Immature natural killer cell (primary cell): ENCODE results near the gene PPP1R15B. TPM values are rescaled to one million over a fixed set of nuclear protein-coding genes. Genes with fewer than 3 reads are reported as not detected.
A peak's percentile ranks its signal among the peaks of the same experiment; 100 is the strongest.

Source experiments
- DNase-seq, 3 donors: peaks; one replicate each; pipeline ENCODE4 v3.0.0; 2022; ENCODE audit warnings: mixed read lengths in 1 of 3
- H3K27ac Mint-ChIP-seq, 6 donors: one replicate each; pipeline ENCODE4 v1.8.0; 2020; ENCODE audit warnings: mixed read lengths in 6 of 6, mild to moderate bottlenecking in 5 of 6, inconsistent platforms in 4 of 6, moderate library complexity in 3 of 6
- H3K27me3 Mint-ChIP-seq, 3 donors: one replicate each; pipeline ENCODE4 v1.8.0; 2020 to 2021; ENCODE audit warnings: low read depth in 3 of 3, mild to moderate bottlenecking in 3 of 3, mixed read lengths in 3 of 3, moderate library complexity in 3 of 3, inconsistent platforms in 1 of 3
- H3K36me3 Mint-ChIP-seq, 3 donors: one replicate each; pipeline ENCODE4 v1.8.0; 2020; ENCODE audit warnings: mixed read lengths in 3 of 3, inconsistent platforms in 2 of 3, mild to moderate bottlenecking in 2 of 3
- H3K4me1 Mint-ChIP-seq, 2 donors: one replicate each; pipeline ENCODE4 v1.8.0; 2020; ENCODE audit warnings: inconsistent platforms in 2 of 2, mild to moderate bottlenecking in 2 of 2, mixed read lengths in 2 of 2, moderate library complexity in 1 of 2
- H3K4me3 Mint-ChIP-seq, 5 donors: one replicate each; pipeline ENCODE4 v1.8.0; 2020; ENCODE audit warnings: mild to moderate bottlenecking in 5 of 5, mixed read lengths in 5 of 5, inconsistent platforms in 3 of 5, moderate library complexity in 3 of 5
- H3K9me3 Mint-ChIP-seq, 6 donors: one replicate each; pipeline ENCODE4 v1.8.0; 2020; ENCODE audit warnings: mild to moderate bottlenecking in 6 of 6, mixed read lengths in 6 of 6, inconsistent platforms in 4 of 6, moderate library complexity in 3 of 6
- polyA plus RNA-seq, 3 donors: library from polyadenylated mRNA; unstranded; fragments of 300-500 nt; fragmentation: Illumina TruSeq; gene quantifications; one replicate each; pipeline ENCODE4 v1.2.3, GENCODE V29; 2021

The PPP1R15B gene
- polyA plus RNA-seq, 3 donors from 2014 or later = 13.5 to 23.0 (median 17.3) TPM

DNA sequence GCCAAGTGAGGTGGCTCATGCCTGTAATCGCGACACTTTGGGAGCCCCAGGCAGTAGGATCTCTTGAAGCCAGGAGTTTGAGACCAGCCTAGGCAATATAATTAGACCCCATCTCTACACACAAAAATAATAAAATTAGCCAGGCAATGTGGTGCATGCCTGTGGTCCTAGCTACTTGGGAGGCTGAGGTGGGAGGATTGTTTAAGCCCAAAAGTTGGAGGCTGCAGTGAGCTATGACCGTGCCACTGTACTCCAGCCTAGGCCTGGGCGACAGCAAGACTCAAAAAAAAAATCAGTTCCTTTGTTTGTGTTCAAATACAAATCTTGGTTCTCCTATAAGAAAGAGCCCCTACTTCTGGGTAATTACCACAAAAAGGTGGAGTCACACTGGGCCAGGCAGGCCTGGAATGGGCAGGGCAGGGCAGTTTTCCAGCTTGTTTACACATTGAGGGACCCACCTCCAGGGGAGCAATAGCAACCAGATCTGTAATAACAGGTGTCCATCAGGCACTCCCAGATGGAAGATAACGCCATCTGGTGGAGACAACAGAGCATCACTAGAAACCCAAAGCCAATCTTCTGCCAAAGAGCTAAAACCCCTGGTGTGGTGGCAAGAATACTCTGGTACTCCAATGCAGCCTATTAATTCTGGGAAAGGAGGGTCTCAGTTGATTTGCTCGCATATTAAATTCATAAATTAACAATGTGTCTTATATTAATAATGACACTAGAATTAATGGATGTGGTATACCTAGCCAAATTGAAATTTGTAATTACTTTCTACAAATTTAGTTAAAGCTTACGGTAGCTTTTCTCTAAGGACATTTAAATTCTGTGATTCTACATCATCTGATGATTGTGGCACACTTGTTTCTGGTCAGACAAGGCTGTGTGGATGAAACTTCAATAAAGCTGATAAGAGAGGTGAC lies 13.2 kb downstream of the PPP1R15B start:
- peak; percentile 53 to 59 (median 55) for DNase-seq
- Mint-ChIP-seq H3K9me3 (no peaks in the 10 kb centered on the region), H3K4me3 (no peak overlapping the region), H3K27me3 (peaks cover 0 to 3% (median 0%) of the 10 kb centered on the region in 3 donors), H3K4me1 (peaks cover 3 to 15% of the 10 kb centered on the region in 2 donors), H3K36me3 (peaks cover 11 to 26% (median 20%) of the 10 kb centered on the region in 3 donors), H3K27ac (peak overlapping the region; percentile 57 to 88 (median 80))

DNA sequence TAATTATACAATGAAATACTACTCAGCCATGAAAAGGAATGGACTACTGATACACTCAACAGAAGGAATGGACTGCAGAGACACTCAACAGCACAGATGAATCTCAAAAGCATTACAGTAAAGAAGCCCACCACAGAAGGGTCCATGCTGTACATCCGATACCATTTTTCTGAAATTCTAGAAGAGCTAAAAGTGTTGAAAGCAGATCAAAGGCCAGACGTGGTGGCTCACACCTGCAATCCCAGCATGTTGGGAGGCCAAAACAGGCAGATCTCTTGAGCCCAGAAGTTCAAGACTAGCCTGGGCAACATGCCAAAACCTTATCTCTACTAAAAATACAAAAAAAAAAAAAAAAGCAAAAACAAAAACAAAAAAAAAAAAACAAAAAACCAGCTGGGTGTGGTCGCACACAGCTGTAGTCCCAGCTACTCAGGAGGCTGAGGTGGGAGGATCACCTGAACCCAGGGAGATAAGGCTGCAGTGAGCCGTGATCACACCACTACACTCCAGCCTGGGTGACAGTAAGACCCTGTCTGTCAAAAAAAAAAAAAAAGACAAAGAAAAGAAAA lies 15.5 kb downstream of the PPP1R15B start:
- Mint-ChIP-seq H3K9me3 (no peaks in the 10 kb centered on the region), H3K4me1 (peaks cover 3 to 5% of the 10 kb centered on the region in 2 donors), H3K27me3 (peaks cover 0 to 3% (median 0%) of the 10 kb centered on the region in 3 donors), H3K4me3 (no peak overlapping the region), H3K27ac (peak overlapping the region in 3 of 6 donors; percentile 20 to 77 (median 20)), H3K36me3 (peaks cover 10 to 17% (median 17%) of the 10 kb centered on the region in 3 donors)
- DNase-seq = no peak

DNA sequence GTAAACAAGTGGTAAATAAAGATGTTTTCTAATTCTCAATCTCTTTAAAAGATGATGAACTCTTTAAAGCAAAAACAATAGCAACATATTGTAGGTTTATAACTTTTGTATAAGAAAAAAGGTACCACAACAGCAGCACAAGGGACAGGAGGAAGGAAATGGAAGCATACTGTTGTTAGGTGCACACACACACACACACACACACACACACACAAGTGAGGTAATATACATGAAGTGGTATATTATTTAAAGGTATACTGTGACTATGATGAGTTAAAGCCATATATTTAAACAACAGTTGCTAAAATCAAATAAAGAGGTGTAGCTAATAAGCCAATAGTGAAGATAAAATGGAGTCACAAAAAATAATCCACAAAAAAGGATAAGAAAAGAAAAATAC lies 20.0 kb downstream of the PPP1R15B start:
- H3K27ac Mint-ChIP-seq = no peak overlapping the region
- H3K36me3 Mint-ChIP-seq = no peaks in the 10 kb centered on the region
- no peaks in the 10 kb centered on the region for H3K4me1 Mint-ChIP-seq
- H3K4me3 Mint-ChIP-seq = no peak overlapping the region
- peaks cover 0 to 4% (median 2%) of the 10 kb centered on the region in 3 donors for H3K27me3 Mint-ChIP-seq
- H3K9me3 Mint-ChIP-seq = no peaks in the 10 kb centered on the region
- no peak for DNase-seq

DNA sequence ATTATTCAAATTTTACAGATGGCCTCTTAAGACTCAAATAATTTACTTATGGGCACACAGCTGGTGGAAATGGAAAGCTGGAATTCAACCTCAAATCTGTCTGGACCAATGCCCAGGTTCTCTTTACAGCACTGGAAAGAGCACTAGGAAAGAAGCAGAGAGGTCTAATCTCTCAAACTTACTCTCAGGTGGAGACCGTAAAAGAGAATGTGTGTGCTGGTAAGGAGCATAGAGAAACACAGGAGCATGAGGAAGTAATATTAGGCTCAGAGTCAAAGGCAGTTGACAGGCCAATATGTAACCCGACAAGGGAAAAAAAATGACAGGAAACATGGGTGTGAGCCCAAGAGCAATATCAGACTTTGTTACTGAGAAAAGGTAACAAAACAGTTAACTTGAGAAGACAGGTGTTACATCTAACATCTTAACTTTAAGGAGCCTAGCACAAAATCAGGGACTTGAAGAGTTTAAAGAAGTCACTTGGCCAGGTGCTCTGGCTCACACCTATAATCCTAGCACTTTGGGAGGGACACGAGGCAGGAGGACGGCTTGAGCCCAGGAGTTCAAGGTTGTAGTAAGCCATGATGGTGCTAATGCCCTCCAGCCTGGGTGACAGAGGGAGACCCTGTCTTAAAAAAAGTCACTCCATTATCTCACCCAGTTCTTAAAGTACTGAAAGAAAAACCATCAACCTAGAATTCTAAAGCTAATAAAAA lies 20.7 kb downstream of the PPP1R15B start:
- Mint-ChIP-seq H3K36me3 (no peaks in the 10 kb centered on the region), H3K27me3 (peaks cover 0 to 4% (median 2%) of the 10 kb centered on the region in 3 donors), H3K4me1 (no peaks in the 10 kb centered on the region), H3K27ac (peak overlapping the region in 1 of 6 donors; percentile 23), H3K9me3 (no peaks in the 10 kb centered on the region), H3K4me3 (no peak overlapping the region)
- DNase-seq = no peak

DNA sequence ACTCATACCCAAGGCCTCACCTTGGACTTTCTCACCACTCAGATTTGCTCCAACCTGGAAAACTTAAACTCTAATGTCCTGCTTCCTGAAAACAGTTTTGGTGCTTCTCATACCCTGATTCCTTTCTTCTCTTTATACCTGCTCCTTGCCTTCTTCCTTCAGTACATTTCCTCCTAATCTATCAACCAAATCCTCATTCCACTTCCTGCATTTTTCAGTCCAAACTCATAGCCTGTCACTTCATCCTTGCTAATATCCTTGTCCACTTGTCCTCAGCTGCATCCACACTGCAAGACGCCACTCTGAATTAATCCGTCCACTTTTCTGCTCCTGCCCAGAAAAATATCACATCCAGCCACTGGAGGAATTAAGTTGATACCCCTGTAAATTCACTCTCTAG lies 25.9 kb downstream of the PPP1R15B start:
- Mint-ChIP-seq H3K36me3 (no peaks in the 10 kb centered on the region), H3K4me1 (peaks cover 0 to 6% of the 10 kb centered on the region in 2 donors), H3K9me3 (no peaks in the 10 kb centered on the region), H3K27ac (no peak overlapping the region), H3K27me3 (peaks cover 2 to 5% (median 4%) of the 10 kb centered on the region in 3 donors), H3K4me3 (no peak overlapping the region)
- DNase-seq = no peak

DNA sequence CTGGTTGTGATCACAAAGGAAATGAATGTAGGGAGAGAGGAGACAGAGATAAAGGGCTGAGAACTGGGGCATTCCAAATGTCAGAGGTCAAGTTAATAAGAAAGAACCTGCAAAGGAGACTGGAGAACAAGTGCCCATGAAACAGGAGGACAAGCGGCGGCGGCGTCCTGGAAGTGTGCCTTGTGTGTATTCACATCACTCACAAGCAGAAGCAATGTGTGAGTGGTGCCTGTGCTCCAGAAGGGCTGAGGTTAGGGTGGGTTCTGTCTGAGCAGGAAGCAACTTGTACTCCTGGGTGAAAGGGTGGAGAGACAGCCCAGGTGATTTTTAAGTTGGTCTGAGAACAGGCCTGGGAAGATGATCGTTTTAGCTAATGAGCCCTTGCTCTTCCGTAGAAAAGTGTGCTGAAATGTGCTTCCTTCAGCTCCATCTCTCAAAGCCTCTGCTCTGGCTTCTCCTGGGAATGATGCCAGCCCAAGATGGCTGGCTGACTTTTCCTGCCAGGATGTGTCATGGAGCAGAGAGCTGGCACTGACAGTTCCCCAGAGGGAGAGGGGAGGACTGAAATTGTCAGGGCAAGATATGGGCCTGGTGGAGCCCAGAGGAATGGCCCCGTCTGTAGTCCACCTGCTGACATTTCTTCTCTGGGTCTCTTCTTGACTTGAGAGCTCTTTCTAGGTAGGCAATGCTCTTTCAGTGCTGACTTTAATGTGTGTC lies 26.8 kb downstream of the PPP1R15B start:
- DNase-seq = no peak
- no peaks in the 10 kb centered on the region for H3K36me3 Mint-ChIP-seq
- H3K9me3 Mint-ChIP-seq = no peaks in the 10 kb centered on the region
- no peak overlapping the region for H3K4me3 Mint-ChIP-seq
- peaks cover 2 to 6% (median 6%) of the 10 kb centered on the region in 3 donors for H3K27me3 Mint-ChIP-seq
- peaks cover 0 to 6% of the 10 kb centered on the region in 2 donors for H3K4me1 Mint-ChIP-seq
- H3K27ac Mint-ChIP-seq = no peak overlapping the region

DNA sequence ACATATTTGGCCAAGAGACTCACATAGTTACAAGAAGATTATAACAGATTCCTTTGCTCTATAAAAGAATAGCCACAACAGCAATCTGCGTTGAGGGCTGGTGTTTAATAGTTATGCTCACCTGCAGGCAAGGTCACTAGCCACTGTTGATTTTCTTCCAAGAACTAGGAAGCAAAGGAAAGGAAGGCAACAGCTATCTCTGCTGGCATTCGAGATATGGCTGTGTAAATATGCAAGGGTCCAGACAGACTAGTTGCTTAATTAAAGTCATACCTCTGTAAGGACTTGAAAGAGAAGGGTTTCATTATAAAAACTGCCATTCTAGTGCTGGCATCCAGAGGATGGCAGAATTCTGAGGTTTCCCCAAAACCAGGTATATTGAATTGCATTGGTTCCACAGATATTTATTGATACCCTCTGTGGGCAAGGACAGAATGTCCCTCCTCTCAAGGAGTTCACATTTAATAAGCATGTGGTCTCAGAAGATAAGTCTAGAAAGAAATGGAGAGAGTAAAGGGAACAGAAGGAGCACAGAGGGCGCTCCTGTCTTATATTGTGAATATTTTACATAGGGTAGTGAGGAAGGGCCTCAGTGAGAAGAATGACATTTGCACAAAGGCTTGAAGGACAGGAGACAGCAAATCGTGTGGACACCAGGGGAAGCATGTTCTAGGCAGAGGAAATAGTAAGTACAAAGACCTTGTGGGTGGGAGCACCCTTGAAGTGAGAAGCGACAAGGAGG lies 28.3 kb downstream of the PPP1R15B start:
- no peak overlapping the region for H3K4me3 Mint-ChIP-seq
- no peak for DNase-seq
- peaks cover 2 to 8% (median 5%) of the 10 kb centered on the region in 3 donors for H3K27me3 Mint-ChIP-seq
- no peaks in the 10 kb centered on the region for H3K36me3 Mint-ChIP-seq
- H3K9me3 Mint-ChIP-seq = no peaks in the 10 kb centered on the region
- peaks cover 3 to 8% of the 10 kb centered on the region in 2 donors for H3K4me1 Mint-ChIP-seq
- H3K27ac Mint-ChIP-seq = no peak overlapping the region

DNA sequence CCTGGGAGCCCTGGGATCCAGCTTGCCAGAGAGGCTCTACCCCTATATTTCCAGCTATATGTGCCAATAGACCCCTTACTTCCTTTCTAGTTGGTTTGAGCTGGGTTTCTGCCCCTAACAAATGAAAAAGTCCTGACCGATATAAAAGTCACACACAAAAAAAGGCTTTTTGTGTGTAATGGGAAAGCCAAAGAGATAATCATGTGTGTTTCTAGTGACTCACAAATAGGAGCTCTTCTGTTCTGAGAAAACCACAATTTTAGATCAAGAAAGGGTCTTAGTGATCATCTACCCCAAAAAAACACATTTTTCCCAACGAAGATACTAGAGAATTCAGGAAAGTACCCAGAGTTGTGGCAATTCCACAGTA lies 28.9 kb downstream of the PPP1R15B start:
- no peak for DNase-seq
- no peaks in the 10 kb centered on the region for H3K36me3 Mint-ChIP-seq
- no peak overlapping the region for H3K4me3 Mint-ChIP-seq
- H3K27me3 Mint-ChIP-seq = peaks cover 6 to 14% (median 9%) of the 10 kb centered on the region in 3 donors
- no peak overlapping the region for H3K27ac Mint-ChIP-seq
- H3K9me3 Mint-ChIP-seq = no peaks in the 10 kb centered on the region
- peaks cover 9 to 13% of the 10 kb centered on the region in 2 donors for H3K4me1 Mint-ChIP-seq

DNA sequence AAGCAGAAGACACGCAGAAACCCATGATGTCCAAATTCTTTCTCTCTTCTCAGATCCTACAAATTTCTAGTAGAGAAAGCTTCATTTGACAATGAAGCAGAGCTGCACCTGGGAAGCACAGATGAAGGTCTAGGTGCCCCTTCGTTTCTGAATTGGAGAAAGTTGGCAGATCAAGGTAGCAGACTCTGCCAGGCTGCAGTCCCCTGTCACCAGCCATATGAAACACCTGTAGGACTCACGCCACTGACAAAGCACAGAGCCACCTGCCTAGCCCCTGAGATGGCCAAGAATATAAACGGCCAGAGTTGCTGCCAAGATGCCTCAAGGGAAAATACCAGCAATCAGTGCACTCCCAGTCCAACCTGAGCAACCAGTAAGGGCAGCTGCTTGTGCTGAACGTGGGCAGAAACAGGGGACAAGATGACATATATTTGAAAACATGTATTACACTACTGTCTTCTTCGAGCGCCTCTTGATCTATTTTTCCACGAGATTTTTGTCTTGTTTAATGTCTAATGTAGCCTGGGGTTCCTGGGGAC lies 31.3 kb downstream of the PPP1R15B start:
- peaks cover 8 to 20% (median 9%) of the 10 kb centered on the region in 3 donors for H3K27me3 Mint-ChIP-seq
- no peak overlapping the region for H3K4me3 Mint-ChIP-seq
- no peak for DNase-seq
- H3K9me3 Mint-ChIP-seq = no peaks in the 10 kb centered on the region
- H3K4me1 Mint-ChIP-seq = peaks cover 16 to 18% of the 10 kb centered on the region in 2 donors
- no peak overlapping the region for H3K27ac Mint-ChIP-seq
- H3K36me3 Mint-ChIP-seq = no peaks in the 10 kb centered on the region

DNA sequence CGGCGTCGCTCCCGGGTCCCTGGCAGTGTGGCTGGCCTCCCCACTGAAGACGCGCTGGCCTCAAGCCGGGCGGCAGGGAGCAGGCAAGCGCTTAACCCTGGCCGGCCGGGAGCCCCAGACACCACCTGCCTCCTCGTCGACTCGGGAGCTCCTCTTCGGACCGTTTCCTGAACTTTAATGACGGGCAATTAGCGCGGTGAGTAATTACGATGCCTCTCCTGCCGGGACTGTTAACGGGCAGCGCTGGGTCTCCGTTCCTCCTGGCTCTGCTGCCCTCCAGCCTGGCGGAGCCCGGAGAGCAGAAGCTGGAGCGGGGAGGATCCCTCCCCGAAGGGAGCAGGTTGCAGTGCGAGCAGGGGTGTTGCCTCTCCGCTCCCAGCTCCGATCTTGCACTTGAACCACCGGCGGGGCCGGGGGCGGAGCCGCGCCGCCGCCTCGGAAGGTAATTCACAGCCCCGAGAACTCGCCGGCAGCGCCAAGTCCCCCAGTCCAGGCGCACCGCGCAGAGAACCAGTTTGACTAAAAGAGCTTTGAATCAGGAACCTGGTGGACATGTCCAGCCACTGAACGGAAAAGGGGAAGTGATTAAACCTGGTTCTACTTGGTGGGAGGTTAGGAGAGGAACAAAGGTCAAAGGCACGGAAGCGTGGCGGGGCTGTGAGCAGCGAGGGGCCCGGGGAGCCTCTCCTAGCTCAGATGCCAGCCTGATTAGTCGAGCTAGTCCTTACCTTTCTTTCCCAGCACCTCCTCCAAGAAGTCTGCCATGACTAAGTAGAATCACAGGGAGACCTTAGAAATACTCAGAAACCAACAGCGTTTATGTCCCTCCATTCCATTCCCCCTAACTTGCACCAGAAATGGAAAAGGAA lies 33.6 kb downstream of the PPP1R15B start:
- Mint-ChIP-seq H3K9me3 (no peaks in the 10 kb centered on the region), H3K27ac (no peak overlapping the region), H3K4me1 (peaks cover 16 to 18% of the 10 kb centered on the region in 2 donors), H3K4me3 (peak overlapping the region; percentile 78 to 90 (median 86)), H3K36me3 (no peaks in the 10 kb centered on the region), H3K27me3 (peaks cover 8 to 20% (median 10%) of the 10 kb centered on the region in 3 donors)
- peak; percentile 30 to 31 (median 30) for DNase-seq

DNA sequence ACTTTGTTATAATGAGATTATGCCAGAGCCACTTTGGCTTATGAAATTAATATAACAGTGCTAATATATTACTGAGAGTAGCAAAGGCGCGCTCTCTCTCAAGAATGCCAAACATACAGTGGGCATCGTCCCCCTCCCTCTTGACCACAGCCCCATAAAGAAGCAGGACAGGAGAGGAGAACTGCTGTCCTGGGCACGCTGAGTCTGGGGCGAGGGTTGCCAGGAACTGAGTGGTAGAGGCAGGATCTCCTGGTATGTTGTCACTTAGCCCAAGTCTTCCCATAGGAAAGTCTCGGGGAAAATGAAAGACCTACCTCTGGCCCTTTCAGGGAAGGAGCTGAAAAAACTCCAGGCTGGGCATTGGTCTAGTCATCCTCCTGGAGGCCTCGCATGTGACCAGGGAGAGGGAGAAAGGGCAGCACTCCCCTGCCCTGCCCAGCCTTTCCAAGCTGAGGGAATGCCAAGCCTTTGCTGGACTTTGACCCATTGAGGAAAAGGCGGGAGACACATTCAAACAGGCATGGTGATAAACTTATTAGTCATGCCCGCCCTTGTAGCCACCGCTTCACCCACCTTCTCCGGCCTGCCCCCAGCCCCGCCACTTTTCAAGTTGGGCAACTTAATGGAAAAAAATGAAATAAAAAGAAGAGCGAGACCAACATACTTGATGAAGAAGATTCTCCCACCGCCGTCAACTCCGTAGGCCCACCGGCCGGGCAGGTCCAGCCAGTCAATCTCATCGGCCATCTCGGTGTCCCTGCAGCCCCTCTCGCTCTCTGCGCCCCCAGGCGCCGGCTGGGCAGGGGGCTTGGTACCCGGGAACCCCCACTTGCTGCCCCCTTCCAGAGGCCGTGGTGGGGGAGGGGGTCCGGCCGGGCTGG lies 34.5 kb downstream of the PPP1R15B start:
- H3K9me3 Mint-ChIP-seq = no peaks in the 10 kb centered on the region

More for the DNA sequence above, 34.5 kb downstream of the PPP1R15B start:
- Mint-ChIP-seq H3K36me3 (no peaks in the 10 kb centered on the region), H3K27me3 (peaks cover 8 to 20% (median 10%) of the 10 kb centered on the region in 3 donors), H3K4me1 (peaks cover 16 to 18% of the 10 kb centered on the region in 2 donors), H3K27ac (no peak overlapping the region), H3K4me3 (peak overlapping the region; percentile 66 to 73 (median 69))
- DNase-seq = no peak
